Kidney capillary endothelial cell (primary cell): ENCODE results near the gene PID1.

Experiments used
- DNase-seq: peaks from one replicate; pipeline ENCODE4 v3.0.0-alpha.2; 2018; ENCODE audit warnings: low spot score

Gene PID1

GRCh38 chr2:229164545-229165249 is 106.4 kb downstream of the PID1 start:
- no peak for DNase-seq

- no peak for DNase-seq
These were observed 107.2 kb downstream of the PID1 start for GRCh38 chr2:229163893-229164292.

- DNase-seq: no peak
These were observed 109.1 kb downstream of the PID1 start for GRCh38 chr2:229162015-229162414.

GRCh38 chr2:229160984-229161383 is 110.1 kb downstream of the PID1 start:
- no peak for DNase-seq

- no peak for DNase-seq
These were observed 110.9 kb downstream of the PID1 start for GRCh38 chr2:229160180-229160579.

GRCh38 chr2:229159405-229159804 is 111.7 kb downstream of the PID1 start:
- no peak for DNase-seq

- no peak for DNase-seq
These were observed 116.7 kb downstream of the PID1 start for GRCh38 chr2:229154381-229154780.

GRCh38 chr2:229153951-229154350 is 117.1 kb downstream of the PID1 start:
- no peak for DNase-seq

- DNase-seq: no peak
These were observed 117.8 kb downstream of the PID1 start for GRCh38 chr2:229153267-229153666.

- DNase-seq: no peak
These were observed 118.4 kb downstream of the PID1 start for GRCh38 chr2:229152674-229153073.

GRCh38 chr2:229150317-229150716 is 120.8 kb downstream of the PID1 start:
- no peak for DNase-seq

GRCh38 chr2:229141424-229142025 is 129.6 kb downstream of the PID1 start:
- no peak for DNase-seq

GRCh38 chr2:229137639-229138038 is 133.4 kb downstream of the PID1 start:
- no peak for DNase-seq

GRCh38 chr2:229137066-229137465 is 134.0 kb downstream of the PID1 start:
- DNase-seq: no peak

- no peak for DNase-seq
These were observed 137.8 kb downstream of the PID1 start for GRCh38 chr2:229133155-229133772.

GRCh38 chr2:229132236-229132635 is 138.9 kb downstream of the PID1 start:
- no peak for DNase-seq

- no peak for DNase-seq
These were observed 140.6 kb downstream of the PID1 start for GRCh38 chr2:229130522-229130921.

GRCh38 chr2:229129738-229130371 is 141.2 kb downstream of the PID1 start:
- no peak for DNase-seq

- no peak for DNase-seq
These were observed 143.6 kb downstream of the PID1 start for GRCh38 chr2:229127471-229127870.

- no peak for DNase-seq
These were observed 145.0 kb downstream of the PID1 start for GRCh38 chr2:229126066-229126465.

GRCh38 chr2:229124136-229124535 is 147.0 kb downstream of the PID1 start:
- no peak for DNase-seq

GRCh38 chr2:229118927-229119326 is 152.2 kb downstream of the PID1 start:
- DNase-seq: no peak

- DNase-seq: no peak
These were observed 152.8 kb downstream of the PID1 start for GRCh38 chr2:229118336-229118735.
